B cell (primary cell): ENCODE results near the gene CLIP2. TPM values are rescaled to one million over a fixed set of nuclear protein-coding genes. Genes with fewer than 3 reads are reported as not detected.

ENCODE experiments used
- ATAC-seq: fragments of 200-7000 bp; cut with Tn5 transposase; one replicate; pipeline ENCODE4 v1.10.0; 2021; ENCODE audit warnings: low read depth, mild to moderate bottlenecking, moderate number of reproducible peaks, moderate library complexity
- CTCF ChIA-PET: fragments of 350-600 bp; sonication (Branson Sonifier 250); formaldehyde crosslinking; loops from one replicate; lab custom pipeline; 2021; ENCODE audit warnings: antibody characterized with exemption, inconsistent platforms; lab: Charles Lee
- POLR2A ChIA-PET: fragments of 350-600 bp; sonication (Branson Sonifier 250); formaldehyde crosslinking; loops from one replicate; lab custom pipeline; 2021; ENCODE audit warnings: antibody characterized with exemption; lab: Charles Lee
- DNase-seq: peaks from one replicate; pipeline ENCODE4 v3.0.0; 2013
- H2AFZ ChIP-seq: 2 replicates; pipeline ENCODE4 v1.6.1; 2012; ENCODE audit warnings: mild to moderate bottlenecking, low read depth, low read length; ENCODE audit not compliant: insufficient read depth, poor library complexity, severe bottlenecking
- H3K27ac ChIP-seq, 2 donors: 1 replicate in 1 of 2; 2 replicates in 1 of 2; pipeline ENCODE4 v1.5.1; 2012 to 2013; ENCODE audit warnings: low read length in 2 of 2, mild to moderate bottlenecking in 2 of 2, moderate library complexity in 1 of 2
- H3K27me3 ChIP-seq, 4 experiments: fragments of 200-600 bp in 1 of 4; sonication (generic) in 1 of 4; replicated peaks in 1 of 4; 1 replicate in 2 of 4; 2 replicates in 2 of 4; pipeline versions ENCODE4 v1.6.1 to v1.7.0; 2013 to 2016; ENCODE audit warnings: low read length in 3 of 4, mild to moderate bottlenecking in 2 of 4, mixed read lengths in 1 of 4, moderate library complexity in 1 of 4; ENCODE audit not compliant: insufficient read depth in 4 of 4, control insufficient read depth in 3 of 4; ENCODE audit errors: control extremely low read depth in 1 of 4
- H3K36me3 ChIP-seq, 2 experiments: replicated peaks in 1 of 2; 1 replicate in 1 of 2; 2 replicates in 1 of 2; pipeline versions ENCODE4 v1.6.1 to v1.7.1; 2013; ENCODE audit warnings: low read length in 1 of 2; ENCODE audit not compliant: insufficient read depth in 2 of 2, control insufficient read depth in 1 of 2; ENCODE audit errors: control extremely low read depth in 1 of 2, extremely low read depth in 1 of 2
- H3K4me1 ChIP-seq, 2 donors: fragments of 200-600 bp in 1 of 2; sonication (generic) in 1 of 2; 1 replicate in 1 of 2; 2 replicates in 1 of 2; pipeline versions ENCODE4 v1.5.1 to v1.6.1; 2013 to 2017; ENCODE audit warnings: low read length in 2 of 2; ENCODE audit not compliant: control insufficient read depth in 2 of 2, insufficient read depth in 2 of 2
- H3K4me2 ChIP-seq: replicated peaks from 2 replicates; pipeline ENCODE3; 2012; ENCODE audit warnings: mild to moderate bottlenecking, low read depth, low read length; ENCODE audit not compliant: poor library complexity, severe bottlenecking
- H3K4me3 ChIP-seq, 5 experiments: fragments of 200-600 bp in 1 of 5; sonication (generic) in 1 of 5; 1 replicate in 3 of 5; 2 replicates in 2 of 5; pipeline versions ENCODE4 v1.5.1 to v1.7.0; 2011 to 2016; ENCODE audit warnings: low read length in 4 of 5, mild to moderate bottlenecking in 4 of 5, low read depth in 2 of 5, control low read depth in 1 of 5, moderate library complexity in 1 of 5; ENCODE audit not compliant: insufficient read depth in 1 of 5; ENCODE audit errors: control extremely low read depth in 1 of 5, extremely low read depth in 1 of 5
- H3K79me2 ChIP-seq: fragments of 200-600 bp; sonication (generic); one replicate; pipeline ENCODE4 v1.6.0; 2016; ENCODE audit warnings: low read length; ENCODE audit not compliant: control insufficient read depth, insufficient read depth
- H3K9ac ChIP-seq: fragments of 200-600 bp; sonication (generic); 2 replicates; pipeline ENCODE4 v1.6.1; 2017; ENCODE audit warnings: mild to moderate bottlenecking, low read length, moderate library complexity
- H3K9me3 ChIP-seq, 3 donors: one replicate each; pipeline versions ENCODE4 v1.6.1 to v1.7.1; 2013; ENCODE audit warnings: low read length in 2 of 3; ENCODE audit not compliant: control insufficient read depth in 2 of 3, insufficient read depth in 1 of 3; ENCODE audit errors: control extremely low read depth in 1 of 3
- H4K20me1 ChIP-seq: 2 replicates; pipeline ENCODE4 v1.6.0; 2012; ENCODE audit warnings: mild to moderate bottlenecking, low read length; ENCODE audit not compliant: insufficient read depth, control insufficient read depth, poor library complexity, severe bottlenecking
- H3K27ac Mint-ChIP-seq: one replicate; pipeline ENCODE4 v1.8.0; 2021; ENCODE audit warnings: mixed read lengths
- H3K27me3 Mint-ChIP-seq: one replicate; pipeline ENCODE4 v1.8.0; 2021; ENCODE audit warnings: mixed read lengths
- H3K4me1 Mint-ChIP-seq: one replicate; pipeline ENCODE4 v1.8.0; 2021; ENCODE audit warnings: mixed read lengths
- H3K4me3 Mint-ChIP-seq: one replicate; pipeline ENCODE4 v1.8.0; 2021; ENCODE audit warnings: mixed read lengths
- H3K9me3 Mint-ChIP-seq: one replicate; pipeline ENCODE4 v1.8.0; 2022; ENCODE audit warnings: mixed read lengths; ENCODE audit not compliant: insufficient read depth
- CTCF ChIP-seq: fragments of 200-600 bp; IDR thresholded peaks from one replicate; pipeline ENCODE4 v1.8.0; 2022; ENCODE audit warnings: antibody characterized with exemption, mild to moderate bottlenecking
- EZH2 ChIP-seq: IDR thresholded peaks from 2 replicates; pipeline ENCODE4 v1.6.1; 2012; ENCODE audit warnings: borderline replicate concordance, low read depth, mild to moderate bottlenecking, moderate library complexity, low read length; ENCODE audit not compliant: insufficient read depth, poor library complexity, severe bottlenecking
- WGBS: methylation state at CpG from one replicate; pipeline ENCODE4 v1.1.5; 2013; ENCODE audit warnings: missing lambda C conversion rate; ENCODE audit not compliant: insufficient coverage; 5-methylcytosine and 5-hydroxymethylcytosine counted together
- intact Hi-C: fragments of 100-400 bp; cut with micrococcal nuclease; formaldehyde crosslinking; loops from one replicate; pipeline ENCODE4 v1.10.0; 2022
- polyA plus RNA-seq: library from polyadenylated mRNA; depleted of rRNA; stranded (reverse); fragments of >200 nt; gene quantifications from 2 replicates; pipeline ENCODE4 v1.2.3, GENCODE V29; 2012
- total RNA-seq, 2 donors: library from RNA; stranded (reverse); fragments of 120-200 nt in 1 of 2; gene quantifications; 1 replicate in 1 of 2; 2 replicates in 1 of 2; pipeline versions ENCODE4 v1.2.3 to v1.2.4, GENCODE V29; 2013 to 2022

Gene CLIP2
- total and polyA plus RNA-seq, 2 donors (not counting 1 experiment from before 2014, with no cell fraction given) = 5.7 to 47.9 TPM

DNA sequence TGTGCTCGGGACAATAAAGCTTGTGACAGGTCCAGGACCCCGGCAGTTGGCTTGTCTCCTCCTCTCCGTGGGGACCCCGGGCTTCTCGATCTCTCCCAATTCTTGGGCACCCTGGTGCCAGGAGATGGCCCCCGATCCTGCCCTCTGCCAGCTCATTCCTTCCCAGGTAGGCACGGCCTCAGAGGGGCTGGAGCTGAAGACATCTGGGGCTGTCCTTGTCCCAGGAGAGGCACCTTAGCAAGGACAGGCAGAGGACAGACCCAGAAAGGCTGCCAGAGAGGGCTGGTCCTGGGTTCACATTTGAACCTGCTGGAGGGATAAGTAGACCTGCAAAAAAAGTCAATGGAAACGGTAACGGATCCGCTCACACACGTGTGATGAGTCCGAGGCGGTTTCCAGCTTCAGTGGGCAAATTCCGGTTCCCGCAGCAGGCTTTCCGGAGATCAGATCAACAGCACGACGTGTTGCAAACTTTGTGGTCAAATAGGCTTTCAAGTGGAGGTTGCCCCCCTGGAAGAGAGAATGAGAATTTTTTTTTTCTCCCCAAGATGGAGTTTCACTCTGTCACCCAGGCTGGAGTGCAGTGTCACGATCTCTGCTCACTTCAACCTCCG is 116.8 kb downstream of the CLIP2 start:
- Histone ChIP-seq H3K27me3 (no peaks in the 10 kb centered on the region), H3K4me2 (no peak overlapping the region), H3K4me1 (no peaks in the 10 kb centered on the region), H3K9me3 (peaks cover 0 to 3% (median 0%) of the 10 kb centered on the region in 3 donors), H3K36me3 (peaks cover 0 to 16% of the 10 kb centered on the region in 2 experiments), H3K4me3 (no peak overlapping the region), H3K79me2 (no peaks in the 10 kb centered on the region), H3K9ac (no peak overlapping the region), H2AFZ (no peak overlapping the region), H3K27ac (no peak overlapping the region), H4K20me1 (no peaks in the 10 kb centered on the region)
- TF ChIP-seq EZH2 = no peak
- TF ChIP-seq CTCF = no peak
- H3K4me1 Mint-ChIP-seq = no peaks in the 10 kb centered on the region
- no peak overlapping the region for H3K4me3 Mint-ChIP-seq
- H3K9me3 Mint-ChIP-seq = no peaks in the 10 kb centered on the region
- peaks cover 4% of the 10 kb centered on the region for H3K27me3 Mint-ChIP-seq
- ATAC-seq (no peak), DNase-seq (no peak)
- intact Hi-C loops = no loop called here
- no peak overlapping the region for H3K27ac Mint-ChIP-seq
- ChIA-PET POLR2A (no interaction called here), CTCF (interaction anchor here (0.8 to 9.4 kb wide), 3 partner anchors 200 to 339 kb away, joined by 3 to 246 read pairs (median 3); partner anchors contain the start of gene LAT2)
- 95% methylated on average over 19 of the region's 20 CpGs for WGBS

DNA sequence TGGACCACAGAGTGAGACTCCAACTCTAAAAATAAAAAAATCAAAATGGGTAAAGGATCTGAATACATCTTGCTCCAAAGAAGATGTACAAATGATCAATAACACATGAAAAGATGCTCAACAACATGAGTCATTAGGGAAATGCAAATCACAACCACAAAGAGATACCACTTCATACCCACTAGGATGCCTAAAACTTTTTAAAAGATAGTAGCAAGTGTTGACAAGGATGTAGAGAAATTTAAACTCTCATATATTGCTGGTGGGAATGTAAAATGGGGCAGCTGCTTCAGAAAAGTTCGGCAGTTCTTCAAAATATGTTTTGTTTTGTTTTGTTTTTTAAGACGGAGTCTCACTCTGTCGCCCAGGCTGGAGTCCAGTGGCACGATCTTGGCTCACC is 118.8 kb downstream of the CLIP2 start:
- Histone ChIP-seq H4K20me1 (no peaks in the 10 kb centered on the region), H3K36me3 (peaks cover 0 to 16% of the 10 kb centered on the region in 2 experiments), H3K9ac (no peak overlapping the region), H3K9me3 (peaks cover 0 to 3% (median 0%) of the 10 kb centered on the region in 3 donors), H3K4me1 (no peaks in the 10 kb centered on the region), H3K4me3 (no peak overlapping the region), H2AFZ (no peak overlapping the region), H3K27me3 (peaks cover 0 to 2% (median 0%) of the 10 kb centered on the region in 4 experiments), H3K79me2 (no peaks in the 10 kb centered on the region), H3K27ac (no peak overlapping the region), H3K4me2 (no peak overlapping the region)
- Mint-ChIP-seq H3K27ac (no peak overlapping the region), H3K4me3 (no peak overlapping the region), H3K4me1 (no peaks in the 10 kb centered on the region), H3K27me3 (peaks cover 4% of the 10 kb centered on the region), H3K9me3 (no peaks in the 10 kb centered on the region)
- CTCF ChIA-PET = no interaction called here
- DNase-seq (no peak), ATAC-seq (no peak)
- no peak for TF ChIP-seq EZH2
- no peak for TF ChIP-seq CTCF
- WGBS = 93% methylated on average over 2 of the region's 4 CpGs
- intact Hi-C loops = no loop called here
- POLR2A ChIA-PET = no interaction called here
